Posterior vena cava (tissue), 2 donors: Measurements from ENCODE around the gene DPH1. TPM values are rescaled to one million over a fixed set of nuclear protein-coding genes. Genes with fewer than 3 reads are reported as not detected.

Source experiments
- DNase-seq: peaks from one replicate; pipeline ENCODE4 v3.0.0-alpha.2; 2020; ENCODE audit warnings: low spot score
- intact Hi-C, 2 donors: fragments of 100-400 bp; cut with DNase I; formaldehyde crosslinking; loops; one replicate each; pipeline versions ENCODE4 v1.14.1 to v1.14.2; 2022 to 2023
- total RNA-seq, 2 donors: library from RNA; stranded (reverse); fragmentation: NEBNext Ultra II Directional; extraction: Animal tissue kit (Norgen Biotek cat#: 25700); gene quantifications; one replicate each; pipeline ENCODE4 v1.2.1, GENCODE V29; 2021
- donor health status: DM: yes; HTN: yes; CAD: no.
- donor health status: DM: yes; HTN: yes; CAD: no.

DPH1 gene
- total RNA-seq, 2 donors from 2014 or later: 26.5 to 27.9 TPM

- intact Hi-C loops: no loop called here
- DNase-seq: no peak
Observed at GRCh38 chr17:2068031-2068518, 38.1 kb downstream of the DPH1 start.

GRCh38 chr17:2068519-2069051 is 38.6 kb downstream of the DPH1 start:
- intact Hi-C loops: no loop called here

GRCh38 chr17:2070241-2071023 is 40.5 kb downstream of the DPH1 start:
- DNase-seq: no peak
- intact Hi-C loops: no loop called here

More at GRCh38 chr17:2068519-2069051, 38.6 kb downstream of the DPH1 start:
- no peak for DNase-seq

GRCh38 chr17:2071024-2071385 is 41.1 kb downstream of the DPH1 start:
- no peak for DNase-seq
- intact Hi-C loops: no loop called here

- DNase-seq: peak; percentile 89
- intact Hi-C loops: no loop called here
Observed at GRCh38 chr17:2071455-2072281, 41.7 kb downstream of the DPH1 start.

- no peak for DNase-seq
- intact Hi-C loops: no loop called here
Observed at GRCh38 chr17:2074919-2075318, 45.0 kb downstream of the DPH1 start.

GRCh38 chr17:2075336-2076086 is 45.6 kb downstream of the DPH1 start:
- intact Hi-C loops: no loop called here
- no peak for DNase-seq

- DNase-seq: no peak
- intact Hi-C loops: no loop called here
Observed at GRCh38 chr17:2076087-2076984, 46.4 kb downstream of the DPH1 start.

GRCh38 chr17:2077040-2077439 is 47.1 kb downstream of the DPH1 start:
- intact Hi-C loops: no loop called here
- no peak for DNase-seq

- intact Hi-C loops: no loop called here
- DNase-seq: no peak
Observed at GRCh38 chr17:2081564-2081963, 51.6 kb downstream of the DPH1 start.

- intact Hi-C loops: no loop called here
- DNase-seq: no peak
Observed at GRCh38 chr17:2082003-2082781, 52.2 kb downstream of the DPH1 start.

- DNase-seq: no peak
- intact Hi-C loops: no loop called here
Observed at GRCh38 chr17:2083613-2084035, 53.7 kb downstream of the DPH1 start.

- intact Hi-C loops: no loop called here
- no peak for DNase-seq
Observed at GRCh38 chr17:2084036-2084765, 54.2 kb downstream of the DPH1 start.

GRCh38 chr17:2084766-2085647 is 55.1 kb downstream of the DPH1 start:
- intact Hi-C loops: no loop called here
- DNase-seq: no peak

GRCh38 chr17:2085648-2085949 is 55.6 kb downstream of the DPH1 start:
- DNase-seq: no peak
- intact Hi-C loops: no loop called here

GRCh38 chr17:2086306-2086705 is 56.4 kb downstream of the DPH1 start:
- no peak for DNase-seq
- intact Hi-C loops: no loop called here
